GM23248 (cell line): Measurements from ENCODE around the gene LRRC45.

Source experiments
- EZH2 ChIP-seq: fragments of 200-600 bp; sonication (generic); IDR thresholded peaks from 2 replicates; pipeline ENCODE4 v1.6.1; 2018; ENCODE audit warnings: antibody characterized with exemption, mild to moderate bottlenecking; ENCODE audit not compliant: insufficient read depth, poor library complexity, severe bottlenecking
- EZH2phosphoT487 ChIP-seq: fragments of 200-600 bp; sonication (generic); IDR thresholded peaks from 2 replicates; pipeline ENCODE4 v1.6.1; 2018; ENCODE audit warnings: antibody characterized with exemption, moderate library complexity, mild to moderate bottlenecking, low read depth; ENCODE audit not compliant: insufficient read depth

DNA sequence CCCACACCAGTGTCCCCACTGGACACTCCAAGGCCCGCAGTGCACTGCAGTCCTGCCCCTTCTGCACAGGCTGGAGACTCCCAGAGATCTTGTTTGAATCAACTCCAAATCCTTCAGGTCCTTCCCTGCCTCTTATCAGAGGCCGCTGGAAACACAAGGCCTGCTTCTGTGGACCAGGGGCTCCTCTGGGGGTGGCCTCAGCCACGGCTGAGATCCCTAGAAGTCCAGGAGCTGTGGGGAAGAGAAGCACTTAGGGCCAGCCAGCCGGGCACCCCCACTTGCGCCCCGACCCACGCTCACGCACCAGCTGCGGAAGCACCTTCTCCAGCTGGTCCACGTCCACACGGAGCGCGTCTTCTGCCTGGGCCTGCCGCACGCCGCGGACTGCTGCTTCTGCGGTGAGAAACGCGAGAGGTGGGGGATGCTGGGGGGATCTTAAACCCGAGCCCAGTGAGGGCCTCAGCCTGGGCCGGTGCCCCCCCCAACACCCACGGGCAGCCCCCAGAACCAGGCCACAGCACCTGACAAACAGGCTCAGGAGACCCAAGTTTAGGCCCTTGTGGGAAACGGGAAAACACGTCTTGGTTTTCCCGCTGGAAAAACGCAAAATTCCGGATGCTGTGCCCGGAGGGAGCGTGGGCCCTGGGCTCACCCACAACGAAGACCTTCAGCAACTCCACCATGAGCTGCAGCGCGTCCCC lies 4.0 kb upstream of the LRRC45 start:
- TF ChIP-seq EZH2phosphoT487 (no peak), EZH2 (no peak)
